ENCODE data around the gene IGLON5. TPM values are rescaled to one million over a fixed set of nuclear protein-coding genes. Genes with fewer than 3 reads are reported as not detected.

The IGLON5 gene
- total RNA-seq (2014; rRNA removed; shearing (Covaris generic)) = 0.72 and 1.2 TPM in 2 replicates

GRCh38 chr19:51311351-51312257 lies at the start of gene IGLON5:
Gene IGLON5 (plus strand): TSS chr19:51311644. CDS start chr19:51311848, 204 bp downstream.
- peak; percentile 53 for DNase-seq (ENCODE audit: low spot score)

DNA sequence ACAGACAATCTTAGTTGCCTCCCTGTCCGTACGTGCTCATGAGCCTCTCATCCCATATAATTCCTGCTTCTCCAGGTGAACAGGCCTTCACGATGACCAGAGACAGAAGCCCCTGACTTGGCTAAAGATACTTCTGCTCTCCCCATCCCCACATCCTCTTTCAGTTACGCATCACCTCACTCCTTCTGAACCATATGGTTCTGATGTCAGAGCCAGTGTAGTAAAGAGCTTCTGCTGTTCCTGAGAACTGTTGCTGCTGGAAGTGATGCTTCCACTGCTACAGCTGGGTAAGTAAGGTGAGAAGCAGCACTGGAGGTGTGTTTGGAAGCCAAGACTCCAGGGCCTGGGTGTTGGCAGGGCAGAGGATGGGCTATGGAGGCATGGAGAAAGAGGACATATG lies 47.6 kb upstream of the IGLON5 start:
- DNase-seq (ENCODE audit: low spot score) = no peak

GRCh38 chr19:51271067-51271466 lies 40.4 kb upstream of the IGLON5 start:
- no peak for DNase-seq (ENCODE audit: low spot score)

- DNase-seq (ENCODE audit: low spot score) = no peak
Measured at GRCh38 chr19:51272183-51272810, 39.1 kb upstream of the IGLON5 start.

GRCh38 chr19:51274049-51274770 lies 37.2 kb upstream of the IGLON5 start:
- no peak for DNase-seq (ENCODE audit: low spot score)

GRCh38 chr19:51277112-51277511 lies 34.3 kb upstream of the IGLON5 start:
- DNase-seq (ENCODE audit: low spot score) = no peak

GRCh38 chr19:51282335-51282734 lies 29.1 kb upstream of the IGLON5 start:
- no peak for DNase-seq (ENCODE audit: low spot score)

DNA sequence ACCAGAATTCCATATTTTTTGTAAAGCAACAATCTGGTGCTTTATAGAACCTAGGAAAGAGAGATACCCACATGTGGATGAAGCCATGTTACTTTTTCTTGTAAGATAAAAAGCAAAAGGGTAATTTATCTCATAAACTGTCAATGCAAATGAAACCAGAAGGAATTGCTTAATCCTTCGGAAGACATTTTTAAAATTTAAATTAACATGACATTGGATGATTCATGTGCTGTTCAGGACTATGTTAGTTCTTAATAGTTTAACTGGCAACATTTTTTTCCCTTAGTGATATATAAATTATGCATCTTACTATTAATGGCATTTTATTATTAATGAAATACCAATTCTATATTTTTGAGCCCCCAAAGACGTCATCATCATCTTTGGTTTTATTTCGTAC lies 25.8 kb upstream of the IGLON5 start:
- no peak for DNase-seq (ENCODE audit: low spot score)

- no peak for DNase-seq (ENCODE audit: low spot score)
Measured at GRCh38 chr19:51289635-51290034, 21.8 kb upstream of the IGLON5 start.

DNA sequence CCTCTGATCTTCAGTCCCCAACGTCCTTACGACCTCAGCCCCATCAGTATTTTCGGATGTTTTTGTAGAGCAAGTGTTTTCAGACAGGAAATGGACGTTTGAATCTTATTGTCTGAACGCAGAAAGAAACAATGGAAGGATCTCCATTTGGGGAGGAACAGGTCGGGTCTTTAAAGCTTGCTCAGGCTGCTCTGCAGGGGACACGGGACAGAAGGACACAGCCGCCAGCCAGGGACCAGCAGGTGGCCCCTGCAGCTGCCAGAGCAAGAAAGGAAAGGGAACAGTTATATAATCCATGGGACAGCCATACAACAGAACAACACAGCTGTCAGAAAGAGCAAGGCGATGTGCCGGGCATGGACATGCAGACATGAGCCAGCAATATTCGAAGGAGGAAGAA lies 18.5 kb upstream of the IGLON5 start:
- no peak for DNase-seq (ENCODE audit: low spot score)

DNA sequence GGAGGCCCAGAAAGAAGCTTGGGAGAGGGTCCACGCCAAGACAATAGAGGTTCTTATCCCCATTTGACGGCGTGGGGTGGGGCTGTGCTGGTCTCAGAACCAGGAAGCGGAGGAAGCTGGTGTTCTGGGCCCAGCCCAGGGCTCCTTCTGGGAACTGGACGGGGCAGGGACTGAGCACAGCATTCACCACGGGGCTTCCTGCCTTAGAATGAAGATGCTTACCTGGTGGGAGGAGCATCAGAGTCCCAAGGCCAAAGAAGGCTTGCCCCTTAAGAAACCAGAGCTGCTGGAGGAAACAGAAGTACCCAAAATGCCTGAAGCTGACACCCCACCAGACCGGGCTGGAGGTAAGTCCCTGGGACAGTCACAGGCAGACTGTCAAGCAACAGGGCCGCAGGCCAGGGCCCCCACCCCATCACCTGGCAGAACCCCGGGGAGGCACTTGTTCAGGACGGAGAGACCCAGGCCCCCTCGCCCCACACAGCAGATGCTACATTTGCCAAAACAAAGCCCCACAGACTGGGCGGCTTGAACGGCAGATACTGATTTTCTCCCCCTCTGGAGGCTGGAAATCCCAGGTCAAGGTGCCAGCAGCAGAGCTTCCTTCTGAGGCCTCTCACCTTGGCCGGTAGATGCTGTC lies 17.8 kb upstream of the IGLON5 start:
- no peak for DNase-seq (ENCODE audit: low spot score)

DNA sequence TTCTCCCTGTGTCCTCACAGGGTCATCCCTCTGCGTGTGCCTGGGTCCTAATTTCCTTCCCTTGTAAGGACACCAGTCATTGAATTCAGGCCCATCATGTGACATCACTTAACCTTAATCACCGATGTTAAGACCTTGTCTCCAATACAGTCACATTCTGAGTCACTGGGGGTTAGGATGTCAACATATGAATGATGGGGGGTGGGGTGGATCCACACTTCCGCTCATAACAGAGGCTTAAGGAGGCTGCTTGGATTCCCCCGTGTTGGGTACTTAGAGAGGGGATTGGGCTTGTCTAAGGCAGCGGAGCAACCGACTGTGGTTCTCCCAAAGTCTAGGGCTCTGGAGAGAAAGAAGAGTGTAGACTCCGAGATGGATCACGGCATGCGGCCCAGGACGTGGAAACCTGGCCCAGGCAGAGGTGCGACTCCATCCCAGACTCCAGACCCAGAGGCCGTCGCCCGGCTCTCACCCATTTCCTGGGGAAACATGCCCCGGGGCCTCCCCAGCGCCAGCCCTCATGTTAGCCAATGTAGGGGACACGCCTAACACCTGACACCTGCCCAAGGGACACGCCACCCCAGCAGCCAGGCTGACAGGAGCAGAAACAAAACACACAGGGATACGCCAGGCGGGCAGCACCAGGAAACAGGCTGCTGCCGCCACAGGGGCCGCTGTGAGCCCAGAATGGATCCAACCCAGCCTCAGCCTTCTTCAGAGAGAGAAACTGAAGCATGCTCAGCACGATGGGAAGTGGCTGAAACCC lies 17.1 kb upstream of the IGLON5 start:
- no peak for DNase-seq (ENCODE audit: low spot score)

DNA sequence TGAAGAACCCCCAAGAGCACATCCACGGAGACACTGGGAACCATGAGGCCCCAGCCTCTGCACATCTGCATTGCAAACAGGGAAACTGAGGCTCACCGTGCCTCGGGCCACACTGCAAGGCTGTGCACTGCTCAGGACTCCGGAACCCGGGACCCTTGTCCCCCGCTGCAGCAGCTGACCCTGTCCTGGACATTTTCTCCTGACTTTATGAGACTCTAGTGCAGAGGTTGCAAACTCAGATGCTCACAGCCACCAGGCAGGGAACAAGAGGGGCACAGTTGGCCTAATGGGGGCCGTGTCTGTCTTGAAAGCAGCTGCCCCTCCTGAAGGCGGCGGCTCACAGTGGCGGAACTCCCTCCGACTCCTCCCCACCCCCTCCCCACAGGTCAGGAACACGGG lies 16.5 kb upstream of the IGLON5 start:
- DNase-seq (ENCODE audit: low spot score) = no peak

DNA sequence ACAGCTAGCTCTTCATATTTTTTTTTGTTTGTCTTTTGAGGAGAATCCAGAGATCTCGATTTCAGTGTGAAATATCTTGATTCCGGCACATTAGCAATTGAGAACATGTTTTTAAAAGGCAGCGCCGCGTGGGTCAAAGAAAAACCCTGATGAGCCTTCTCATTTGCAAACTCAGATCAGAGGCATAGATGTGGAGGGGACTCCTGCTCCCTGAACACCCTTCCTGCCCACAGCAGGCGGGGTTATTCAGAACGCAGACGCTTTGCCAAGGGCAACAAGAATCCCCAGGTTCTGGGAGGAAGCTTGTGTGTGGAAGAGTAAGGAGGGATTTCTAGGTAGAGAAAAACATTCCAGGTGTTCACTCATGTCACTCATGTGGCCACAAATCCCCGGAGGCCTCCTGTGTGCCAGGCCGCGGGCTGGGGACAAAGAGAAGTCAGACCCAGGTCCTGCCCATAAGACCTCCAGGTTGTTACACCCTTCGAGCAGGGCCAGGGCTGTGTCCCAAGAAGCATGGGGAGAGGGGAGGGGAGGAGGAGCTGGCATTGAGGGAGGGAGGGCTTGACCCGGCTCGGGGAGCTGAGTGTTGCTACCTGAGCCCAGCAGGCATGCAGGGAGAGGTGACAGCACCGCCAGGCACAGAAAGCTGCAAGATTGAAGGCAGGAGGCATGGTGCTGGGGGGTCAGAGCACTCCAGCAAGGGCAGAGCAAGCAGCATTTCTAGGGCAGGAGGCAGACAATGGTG lies 15.9 kb upstream of the IGLON5 start:
- no peak for DNase-seq (ENCODE audit: low spot score)

GRCh38 chr19:51296336-51297093 lies 14.9 kb upstream of the IGLON5 start:
- no peak for DNase-seq (ENCODE audit: low spot score)

DNA sequence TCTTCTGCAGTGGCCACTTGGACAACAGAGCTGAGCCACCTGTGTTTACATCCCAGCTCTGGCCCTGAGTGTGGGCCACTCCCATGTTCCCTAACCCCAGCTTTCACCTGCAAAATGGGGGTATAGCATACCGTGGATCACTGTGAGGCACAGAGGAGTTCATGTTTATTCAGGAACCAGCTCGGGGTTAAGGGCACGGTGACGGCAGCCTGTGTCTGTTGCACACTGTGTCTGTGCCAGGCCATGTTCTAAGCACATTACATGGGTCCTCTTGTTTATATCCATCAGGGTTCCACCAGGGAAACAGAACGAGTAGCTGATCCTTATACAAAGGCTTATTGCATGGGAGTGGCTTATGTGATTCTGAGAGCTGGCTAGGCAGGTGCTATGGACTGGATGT lies 14.0 kb upstream of the IGLON5 start:
- DNase-seq (ENCODE audit: low spot score) = no peak

DNA sequence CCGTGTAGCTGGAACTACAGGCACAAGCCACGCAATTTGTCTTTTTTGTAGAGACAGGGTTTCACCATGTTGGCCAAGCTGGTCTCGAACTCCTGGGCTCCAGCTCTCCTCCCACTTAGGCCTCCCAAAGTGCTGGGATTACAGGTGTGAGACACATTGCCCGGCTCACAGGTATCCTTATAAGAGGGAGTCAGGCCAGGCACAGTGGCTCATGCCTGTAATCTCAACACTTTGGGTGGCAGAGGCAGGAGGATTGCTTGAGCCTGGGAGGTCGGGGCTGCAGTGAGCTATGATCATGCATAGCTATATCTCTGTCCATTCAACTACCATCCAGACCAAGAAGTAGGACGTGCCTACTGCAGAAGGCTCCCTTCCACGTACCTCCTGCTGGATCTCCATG lies 10.2 kb upstream of the IGLON5 start:
- no peak for DNase-seq (ENCODE audit: low spot score)

DNA sequence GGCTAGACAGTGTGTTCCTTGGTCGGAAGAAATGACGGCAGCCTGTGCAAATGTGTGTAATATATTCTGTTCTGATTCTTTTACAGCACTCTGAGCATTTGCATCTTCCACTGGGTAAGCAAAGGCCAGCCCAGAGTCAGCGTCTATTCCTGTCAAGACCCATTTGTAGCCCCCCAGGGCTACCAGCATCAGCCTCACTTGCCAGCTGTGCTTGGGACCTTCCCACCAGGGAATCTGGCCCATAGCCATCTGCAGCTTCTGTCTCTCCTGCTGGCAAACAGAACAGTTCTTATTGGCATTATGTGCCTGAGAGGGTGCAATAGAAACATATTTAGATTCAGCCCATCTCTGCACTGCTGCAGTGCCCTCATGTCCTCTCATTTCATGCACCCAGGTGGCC lies 6.0 kb upstream of the IGLON5 start:
- DNase-seq (ENCODE audit: low spot score) = no peak

GRCh38 chr19:51316688-51317087 lies 5.2 kb downstream of the IGLON5 start:
- no peak for DNase-seq (ENCODE audit: low spot score)

GRCh38 chr19:51317376-51317775 lies 5.9 kb downstream of the IGLON5 start:
- no peak for DNase-seq (ENCODE audit: low spot score)
